Suprapubic skin (tissue), 3 donors: Measurements from ENCODE around the gene MIGA1.

Experiments
- EP300 ChIP-seq: sonication (generic); formaldehyde crosslinking; IDR thresholded peaks from one replicate; pipeline ENCODE4 v1.6.1; 2017; ENCODE audit warnings: antibody characterized with exemption
- POLR2A ChIP-seq, 2 donors: fragments of 450-650 bp; IDR thresholded peaks; one replicate each; pipeline ENCODE4 v1.6.1; 2017; ENCODE audit warnings: antibody characterized with exemption in 2 of 2, mild to moderate bottlenecking in 2 of 2, moderate library complexity in 2 of 2
- TF ChIP-seq, protein P1 (sequence below), 2 donors: fragments of 200-600 bp in 1 of 2; fragments of 450-650 bp in 1 of 2; sonication (generic) in 1 of 2; IDR thresholded peaks; one replicate each; pipeline ENCODE4 v1.5.1; 2016 to 2019; ENCODE audit warnings: antibody characterized with exemption in 2 of 2, mild to moderate bottlenecking in 1 of 2, moderate library complexity in 1 of 2

DNA sequence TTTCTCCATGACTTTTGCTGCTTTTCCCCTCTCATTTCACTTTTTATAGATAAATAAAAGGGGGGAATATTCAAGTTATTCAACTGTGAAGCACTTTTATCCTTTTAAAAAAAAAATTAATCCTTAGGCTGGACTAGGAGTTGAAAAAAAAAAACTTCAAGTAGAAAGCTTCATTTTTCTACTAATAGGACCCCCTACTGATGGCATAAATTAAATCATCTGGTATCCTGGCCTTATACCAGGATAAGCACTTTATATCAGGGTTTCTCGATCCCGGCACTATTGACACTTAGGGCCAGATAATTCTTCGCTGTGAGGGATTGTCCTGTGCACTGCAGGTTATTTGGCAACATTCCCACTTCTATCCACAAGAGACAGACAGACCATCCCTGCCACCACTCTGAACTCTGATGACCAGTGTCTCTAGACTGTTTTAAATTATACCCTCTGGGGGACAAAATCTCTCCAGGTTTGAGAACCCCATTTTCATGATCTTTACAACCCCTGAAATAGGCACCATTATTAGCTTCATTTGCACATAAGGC is 37.4 kb upstream of the MIGA1 start:
- TF ChIP-seq, protein P1, sequence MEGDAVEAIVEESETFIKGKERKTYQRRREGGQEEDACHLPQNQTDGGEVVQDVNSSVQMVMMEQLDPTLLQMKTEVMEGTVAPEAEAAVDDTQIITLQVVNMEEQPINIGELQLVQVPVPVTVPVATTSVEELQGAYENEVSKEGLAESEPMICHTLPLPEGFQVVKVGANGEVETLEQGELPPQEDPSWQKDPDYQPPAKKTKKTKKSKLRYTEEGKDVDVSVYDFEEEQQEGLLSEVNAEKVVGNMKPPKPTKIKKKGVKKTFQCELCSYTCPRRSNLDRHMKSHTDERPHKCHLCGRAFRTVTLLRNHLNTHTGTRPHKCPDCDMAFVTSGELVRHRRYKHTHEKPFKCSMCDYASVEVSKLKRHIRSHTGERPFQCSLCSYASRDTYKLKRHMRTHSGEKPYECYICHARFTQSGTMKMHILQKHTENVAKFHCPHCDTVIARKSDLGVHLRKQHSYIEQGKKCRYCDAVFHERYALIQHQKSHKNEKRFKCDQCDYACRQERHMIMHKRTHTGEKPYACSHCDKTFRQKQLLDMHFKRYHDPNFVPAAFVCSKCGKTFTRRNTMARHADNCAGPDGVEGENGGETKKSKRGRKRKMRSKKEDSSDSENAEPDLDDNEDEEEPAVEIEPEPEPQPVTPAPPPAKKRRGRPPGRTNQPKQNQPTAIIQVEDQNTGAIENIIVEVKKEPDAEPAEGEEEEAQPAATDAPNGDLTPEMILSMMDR (IDR thresholded peaks at IDR 0.05) = no peak
- TF ChIP-seq EP300 (no peak), POLR2A (IDR thresholded peaks at IDR 0.05) (no peak)
